ENCODE results near the gene S100A13.

Gene S100A13

DNA sequence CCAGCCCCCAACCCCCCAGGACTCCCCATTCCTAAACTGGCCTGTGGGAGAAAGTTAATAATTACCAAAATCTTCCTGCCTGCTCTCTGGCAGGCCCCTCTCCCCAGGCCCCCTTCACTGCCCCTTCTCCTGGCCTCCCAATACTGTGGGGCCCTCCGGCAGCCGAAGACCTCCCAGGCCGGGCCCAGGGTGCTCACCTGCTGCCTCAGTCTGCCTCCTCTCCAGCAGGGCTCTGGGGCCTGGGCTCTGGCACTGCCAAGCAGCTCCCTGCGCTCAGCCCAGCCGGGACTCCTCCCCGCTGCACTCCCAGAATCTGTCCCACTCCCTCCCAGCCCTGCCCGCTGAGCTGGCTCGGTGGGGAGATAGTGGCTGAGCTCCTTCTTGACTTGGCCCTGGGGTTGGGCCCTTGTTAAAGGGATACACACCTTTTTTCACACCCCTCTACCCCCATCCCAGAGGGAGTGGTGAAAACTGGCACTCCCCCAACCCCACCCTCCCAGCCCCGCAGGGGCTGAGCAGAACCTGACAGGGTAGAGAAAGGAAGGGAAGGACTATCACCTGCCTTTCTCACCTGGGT lies 14.5 kb downstream of the S100A13 start, which contains the start of gene S100A16:
TSS of gene S100A16 (minus strand) at position 383 of the 577 bp plus-strand sequence. CDS start 4,986 bp downstream, outside the sequence.
- Histone ChIP-seq H3K27me3 (ENCODE audit: insufficient read depth, low read length) (no peaks in the 10 kb centered on the region), H3K9ac (ENCODE audit: low read depth, low read length) (peak within 1 kb of the TSS; percentile 25), H3K4me1 (ENCODE audit: insufficient read depth, low read length) (peaks cover 38% of the 10 kb centered on the region), H3K9me3 (ENCODE audit: insufficient read depth, low read depth, low read length) (no peaks in the 10 kb centered on the region), H3K4me3 (ENCODE audit: low read length) (peak within 1 kb of the TSS; percentile 45), H3K27ac (ENCODE audit: low read depth, low read length) (no peak within 1 kb of the TSS), H3K36me3 (ENCODE audit: insufficient read depth, low read length) (no peaks in the 10 kb centered on the region; the same call in 1 of the 2 replicates)
- 19% methylated on average over 8 of the region's 9 CpGs for WGBS

DNA sequence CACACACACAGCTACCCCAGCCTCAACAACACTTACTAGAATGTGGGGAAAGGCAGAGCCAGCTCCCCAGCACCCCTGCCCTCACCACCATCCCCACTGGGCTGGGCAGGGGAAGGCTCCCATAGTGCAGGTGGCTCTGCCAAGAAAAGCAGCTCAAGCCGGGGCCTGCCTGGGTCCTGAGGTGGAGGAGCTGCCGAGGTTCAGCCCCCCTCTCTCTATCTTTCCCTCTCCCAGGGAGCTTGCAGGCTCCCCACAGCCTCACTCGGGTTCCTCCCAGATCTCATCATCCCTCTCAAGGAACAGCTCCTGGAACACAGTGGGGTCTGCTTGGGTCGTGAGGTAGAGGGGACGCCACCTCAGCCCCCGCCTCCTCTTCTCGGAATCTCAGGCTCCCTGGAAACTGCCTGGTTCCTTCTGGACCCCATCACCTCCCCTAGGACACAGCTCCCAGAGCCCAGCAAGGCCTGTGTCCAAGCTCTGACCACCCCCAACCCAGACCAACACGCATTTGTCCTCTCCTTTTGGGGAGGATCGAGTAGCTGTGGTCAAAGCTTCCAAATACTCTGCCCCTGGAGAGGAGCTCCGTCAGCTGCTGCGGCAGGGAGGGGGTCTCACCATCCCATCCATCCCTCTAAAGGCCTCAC lies 15.1 kb downstream of the S100A13 start:
- WGBS = 67% methylated on average over 9 of the region's 11 CpGs
- no peaks in the 10 kb centered on the region for H3K36me3 ChIP-seq (ENCODE audit: insufficient read depth, low read length)
- H3K9ac ChIP-seq (ENCODE audit: low read depth, low read length) = peak overlapping the region; percentile 25
- H3K9me3 ChIP-seq (ENCODE audit: insufficient read depth, low read depth, low read length) = no peaks in the 10 kb centered on the region
- no peaks in the 10 kb centered on the region for H3K27me3 ChIP-seq (ENCODE audit: insufficient read depth, low read length)
- no peak overlapping the region for H3K27ac ChIP-seq (ENCODE audit: low read depth, low read length)
- peaks cover 43% of the 10 kb centered on the region for H3K4me1 ChIP-seq (ENCODE audit: insufficient read depth, low read length)
- H3K4me3 ChIP-seq (ENCODE audit: low read length) = peak overlapping the region; percentile 45

DNA sequence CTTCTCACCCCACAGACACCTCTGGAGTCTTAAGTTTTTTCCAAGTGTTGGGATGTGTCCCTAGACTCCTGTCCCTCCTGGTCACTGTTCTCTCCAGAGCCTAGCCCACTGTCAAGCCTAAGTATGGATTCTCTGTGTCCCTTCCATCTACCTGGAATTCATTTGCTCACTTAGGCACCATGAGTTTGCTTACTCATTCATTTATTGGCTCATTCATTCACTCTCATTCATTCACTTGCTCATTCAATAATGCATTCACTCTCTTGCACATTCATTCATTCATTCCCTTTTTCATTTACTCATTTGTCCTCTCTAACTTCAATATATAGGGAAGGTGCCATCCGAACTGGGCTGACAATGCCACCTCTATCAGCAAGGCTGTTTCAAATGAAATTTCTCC lies 15.9 kb downstream of the S100A13 start:
- H3K4me3 ChIP-seq (ENCODE audit: low read length) = no peak overlapping the region; the same call in 1 of the 2 replicates
- peaks cover 43% of the 10 kb centered on the region for H3K4me1 ChIP-seq (ENCODE audit: insufficient read depth, low read length)
- H3K9ac ChIP-seq (ENCODE audit: low read depth, low read length) = no peak overlapping the region
- H3K27ac ChIP-seq (ENCODE audit: low read depth, low read length) = no peak overlapping the region
- 93% methylated on average over 1 of the region's 1 CpG for WGBS
- no peaks in the 10 kb centered on the region for H3K27me3 ChIP-seq (ENCODE audit: insufficient read depth, low read length)
- no peaks in the 10 kb centered on the region for H3K9me3 ChIP-seq (ENCODE audit: insufficient read depth, low read depth, low read length)
- H3K36me3 ChIP-seq (ENCODE audit: insufficient read depth, low read length) = no peaks in the 10 kb centered on the region

GRCh38 chr1:153610811-153611301 lies 16.4 kb downstream of the S100A13 start:
- peaks cover 43% of the 10 kb centered on the region for H3K4me1 ChIP-seq (ENCODE audit: insufficient read depth, low read length)
- H3K9ac ChIP-seq (ENCODE audit: low read depth, low read length) = no peak overlapping the region
- H3K36me3 ChIP-seq (ENCODE audit: insufficient read depth, low read length) = no peaks in the 10 kb centered on the region
- H3K27me3 ChIP-seq (ENCODE audit: insufficient read depth, low read length) = no peaks in the 10 kb centered on the region
- no peak overlapping the region for H3K27ac ChIP-seq (ENCODE audit: low read depth, low read length)
- WGBS = 89% methylated on average over 7 of the region's 7 CpGs
- no peak overlapping the region for H3K4me3 ChIP-seq (ENCODE audit: low read length)
- no peaks in the 10 kb centered on the region for H3K9me3 ChIP-seq (ENCODE audit: insufficient read depth, low read depth, low read length)

- no peaks in the 10 kb centered on the region for H3K9me3 ChIP-seq (ENCODE audit: insufficient read depth, low read depth, low read length)
- H3K4me3 ChIP-seq (ENCODE audit: low read length) = no peak overlapping the region
- H3K27ac ChIP-seq (ENCODE audit: low read depth, low read length) = no peak overlapping the region
- no peak overlapping the region for H3K9ac ChIP-seq (ENCODE audit: low read depth, low read length)
- H3K27me3 ChIP-seq (ENCODE audit: insufficient read depth, low read length) = no peaks in the 10 kb centered on the region
- H3K4me1 ChIP-seq (ENCODE audit: insufficient read depth, low read length) = peaks cover 43% of the 10 kb centered on the region
- 67% methylated on average over 3 of the region's 4 CpGs for WGBS
- H3K36me3 ChIP-seq (ENCODE audit: insufficient read depth, low read length) = no peaks in the 10 kb centered on the region
Observed at GRCh38 chr1:153610334-153610733, 17.0 kb downstream of the S100A13 start.

DNA sequence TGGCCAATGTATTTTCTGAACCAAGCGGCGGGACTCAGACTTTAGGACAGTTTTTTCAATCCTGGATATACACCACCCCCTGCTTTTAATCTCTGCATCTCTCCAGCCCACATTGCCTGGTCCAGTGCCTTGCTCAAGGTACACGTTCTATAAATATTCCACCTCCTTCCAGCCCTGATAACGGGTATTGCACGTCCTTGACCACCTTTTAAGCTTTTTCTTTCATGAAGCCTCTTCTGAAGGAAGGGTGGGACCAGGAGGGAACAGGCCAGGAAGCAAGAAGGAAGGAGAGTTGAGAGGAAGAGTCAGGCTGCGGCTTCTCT lies 17.8 kb downstream of the S100A13 start:
- H3K4me1 ChIP-seq (ENCODE audit: insufficient read depth, low read length) = peaks cover 43% of the 10 kb centered on the region
- 68% methylated on average over 6 of the region's 6 CpGs for whole genome bisulfite sequencing

GRCh38 chr1:153608742-153609584 lies 18.3 kb downstream of the S100A13 start:
- Histone ChIP-seq H3K27ac (ENCODE audit: low read depth, low read length) (peak overlapping the region; percentile 62), H3K9ac (ENCODE audit: low read depth, low read length) (peak overlapping the region; percentile 39; the same call in 1 of the 2 replicates), H3K36me3 (ENCODE audit: insufficient read depth, low read length) (no peaks in the 10 kb centered on the region), H3K4me1 (ENCODE audit: insufficient read depth, low read length) (peaks cover 43% of the 10 kb centered on the region), H3K9me3 (ENCODE audit: insufficient read depth, low read depth, low read length) (no peaks in the 10 kb centered on the region), H3K27me3 (ENCODE audit: insufficient read depth, low read length) (no peaks in the 10 kb centered on the region), H3K4me3 (ENCODE audit: low read length) (peak overlapping the region; percentile 15)
- 25% methylated on average over 19 of the region's 19 CpGs for WGBS

More for the DNA sequence above, 17.8 kb downstream of the S100A13 start:
- no peak overlapping the region for H3K27ac ChIP-seq (ENCODE audit: low read depth, low read length)
- no peak overlapping the region for H3K9ac ChIP-seq (ENCODE audit: low read depth, low read length)
- no peaks in the 10 kb centered on the region for H3K36me3 ChIP-seq (ENCODE audit: insufficient read depth, low read length)
- no peaks in the 10 kb centered on the region for H3K27me3 ChIP-seq (ENCODE audit: insufficient read depth, low read length)
- H3K9me3 ChIP-seq (ENCODE audit: insufficient read depth, low read depth, low read length) = no peaks in the 10 kb centered on the region
- H3K4me3 ChIP-seq (ENCODE audit: low read length) = no peak overlapping the region

DNA sequence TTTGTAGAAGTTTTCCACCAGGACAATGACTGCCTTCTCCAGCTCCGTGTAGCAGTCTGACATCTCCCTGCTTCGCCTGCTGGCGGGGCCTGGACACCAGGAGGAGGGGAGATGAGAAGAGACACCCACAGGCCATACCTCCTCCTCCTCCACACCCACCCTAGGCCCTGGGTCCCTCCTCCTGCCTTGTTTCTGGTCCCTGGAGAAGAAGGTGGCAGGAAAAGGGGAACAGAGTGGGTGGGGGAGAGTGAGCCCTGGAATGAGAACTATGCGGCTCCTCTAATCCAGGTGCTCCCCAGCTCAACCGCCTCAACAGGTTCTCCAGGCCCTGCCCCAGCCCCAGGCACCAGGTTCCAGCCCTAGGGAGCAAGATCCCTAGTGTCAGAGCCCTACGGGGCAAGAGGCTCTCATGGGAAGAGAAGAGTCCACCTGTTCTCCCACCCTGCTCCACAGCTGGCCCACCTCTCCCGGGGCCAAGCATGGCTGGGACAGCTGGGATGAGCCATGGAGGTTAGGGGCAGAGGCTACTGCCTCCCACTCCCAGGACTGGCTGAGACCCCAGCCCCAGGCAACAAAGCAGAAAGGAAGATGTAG lies 19.1 kb downstream of the S100A13 start:
- H3K36me3 ChIP-seq (ENCODE audit: insufficient read depth, low read length) = no peaks in the 10 kb centered on the region
- H3K4me1 ChIP-seq (ENCODE audit: insufficient read depth, low read length) = peaks cover 43% of the 10 kb centered on the region
- no peaks in the 10 kb centered on the region for H3K9me3 ChIP-seq (ENCODE audit: insufficient read depth, low read depth, low read length)
- no peaks in the 10 kb centered on the region for H3K27me3 ChIP-seq (ENCODE audit: insufficient read depth, low read length)
- H3K4me3 ChIP-seq (ENCODE audit: low read length) = peak overlapping the region; percentile 15; the same call in 1 of the 2 replicates
- H3K9ac ChIP-seq (ENCODE audit: low read depth, low read length) = peak overlapping the region; percentile 39; the same call in 1 of the 2 replicates
- WGBS = 90% methylated on average over 4 of the region's 7 CpGs
- no peak overlapping the region for H3K27ac ChIP-seq (ENCODE audit: low read depth, low read length)

GRCh38 chr1:153607381-153607780 lies 19.9 kb downstream of the S100A13 start:
- no peak overlapping the region for H3K9ac ChIP-seq (ENCODE audit: low read depth, low read length)
- peaks cover 39% of the 10 kb centered on the region for H3K4me1 ChIP-seq (ENCODE audit: insufficient read depth, low read length)
- H3K27ac ChIP-seq (ENCODE audit: low read depth, low read length) = no peak overlapping the region
- WGBS = 96% methylated on average over 8 of the region's 8 CpGs
- H3K36me3 ChIP-seq (ENCODE audit: insufficient read depth, low read length) = no peaks in the 10 kb centered on the region
- no peaks in the 10 kb centered on the region for H3K9me3 ChIP-seq (ENCODE audit: insufficient read depth, low read depth, low read length)
- H3K27me3 ChIP-seq (ENCODE audit: insufficient read depth, low read length) = no peaks in the 10 kb centered on the region
- H3K4me3 ChIP-seq (ENCODE audit: low read length) = no peak overlapping the region

GRCh38 chr1:153606194-153606593 lies 21.1 kb downstream of the S100A13 start:
- no peak overlapping the region for H3K9ac ChIP-seq (ENCODE audit: low read depth, low read length)
- H3K27ac ChIP-seq (ENCODE audit: low read depth, low read length) = no peak overlapping the region
- no peaks in the 10 kb centered on the region for H3K36me3 ChIP-seq (ENCODE audit: insufficient read depth, low read length)
- WGBS = 95% methylated on average over 8 of the region's 11 CpGs
- H3K4me3 ChIP-seq (ENCODE audit: low read length) = no peak overlapping the region
- H3K4me1 ChIP-seq (ENCODE audit: insufficient read depth, low read length) = peaks cover 28% of the 10 kb centered on the region
- no peaks in the 10 kb centered on the region for H3K9me3 ChIP-seq (ENCODE audit: insufficient read depth, low read depth, low read length)
- no peaks in the 10 kb centered on the region for H3K27me3 ChIP-seq (ENCODE audit: insufficient read depth, low read length)

DNA sequence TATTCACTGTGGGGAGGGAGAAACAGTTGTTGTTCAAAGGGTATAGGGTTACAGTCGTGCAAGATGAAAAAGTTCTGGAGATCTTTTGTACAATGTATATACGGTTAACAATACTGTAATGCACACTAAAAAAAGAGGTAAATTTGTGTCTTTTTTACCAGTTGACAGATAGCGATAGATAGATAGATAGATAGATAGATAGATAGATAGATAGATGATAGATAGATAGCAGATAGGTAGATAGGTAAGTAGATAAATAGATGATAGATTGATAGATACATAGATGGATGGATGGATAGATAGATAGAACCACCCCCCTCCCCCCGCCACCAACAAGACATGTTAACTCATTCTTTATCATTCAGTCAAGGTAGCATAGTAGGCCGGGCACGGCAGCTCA lies 24.6 kb downstream of the S100A13 start:
- Histone ChIP-seq H3K27ac (ENCODE audit: low read depth, low read length) (no peak overlapping the region), H3K9me3 (ENCODE audit: insufficient read depth, low read depth, low read length) (no peaks in the 10 kb centered on the region), H3K9ac (ENCODE audit: low read depth, low read length) (no peak overlapping the region), H3K36me3 (ENCODE audit: insufficient read depth, low read length) (no peaks in the 10 kb centered on the region), H3K4me3 (ENCODE audit: low read length) (no peak overlapping the region), H3K4me1 (ENCODE audit: insufficient read depth, low read length) (peaks cover 9% of the 10 kb centered on the region), H3K27me3 (ENCODE audit: insufficient read depth, low read length) (no peaks in the 10 kb centered on the region)
- 92% methylated on average over 5 of the region's 6 CpGs for WGBS
